ENCODE measurements around the gene SPIC. TPM values are rescaled to one million over a fixed set of nuclear protein-coding genes. Genes with fewer than 3 reads are reported as not detected.

SPIC gene
- polyA plus RNA-seq, 1 experiment, result not detected

DNA sequence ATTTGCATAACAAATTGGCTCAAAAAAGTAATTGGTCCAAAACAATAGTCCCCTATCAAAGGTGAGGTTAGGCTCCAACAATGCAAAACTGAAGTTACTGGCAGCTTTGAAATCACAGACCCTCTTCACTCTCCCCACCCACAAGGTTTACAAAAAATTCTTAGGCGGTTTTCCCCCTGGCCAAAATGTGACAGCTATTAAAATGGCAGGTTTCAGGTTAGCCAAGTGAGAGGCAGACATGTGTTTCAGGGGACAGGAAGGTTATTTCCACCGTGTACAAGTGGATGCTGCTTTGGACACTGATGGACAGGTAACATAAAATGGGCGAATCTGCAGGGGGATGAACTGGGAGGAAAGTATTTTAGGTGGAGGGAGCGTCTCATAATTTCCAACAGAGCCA is 888 bp upstream of the SPIC start:
- ChIA-PET POLR2A (no interaction called here), CTCF (no interaction called here)
- no peak for TF ChIP-seq CTCF (IDR thresholded peaks at IDR 0.05; ENCODE audit: low read depth, low read length)
- H3K27ac ChIP-seq (ENCODE audit: low read depth, low read length), result no peak overlapping the region
- H3K4me3 ChIP-seq (ENCODE audit: low read depth, low read length), result no peak overlapping the region
- H3K27me3 ChIP-seq (ENCODE audit: control insufficient read depth, insufficient read depth, low read length), result no peaks in the 10 kb centered on the region
- no peaks in the 10 kb centered on the region for H3K9me3 ChIP-seq (ENCODE audit: control insufficient read depth, insufficient read depth, low read length)
- DNase-seq (ENCODE audit: low read depth, low spot score), result no peak

DNA sequence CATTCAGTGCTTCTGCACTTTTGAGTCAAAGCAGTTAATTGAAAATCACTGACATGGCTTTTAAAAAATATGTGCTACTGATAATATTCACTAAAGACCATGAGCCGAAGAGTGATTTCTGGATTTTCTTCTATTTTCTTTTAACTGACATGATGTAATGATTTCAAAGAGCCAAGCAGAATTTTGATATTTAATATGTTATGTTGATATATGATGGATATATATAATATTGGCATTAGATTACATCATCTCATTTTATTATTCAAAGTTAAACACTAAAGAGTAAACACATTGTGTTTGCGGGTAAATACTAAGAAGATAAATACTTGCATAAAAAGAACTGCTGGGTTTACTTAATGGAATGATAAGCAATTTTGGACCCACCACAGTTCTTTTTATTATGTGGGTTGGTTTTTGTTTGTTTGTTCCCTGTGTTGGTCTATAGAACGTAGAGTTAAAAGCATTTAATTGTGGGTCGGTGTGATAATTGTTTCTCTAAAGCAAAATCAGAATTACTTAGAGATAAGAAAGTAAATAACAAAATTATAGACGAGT is 692 bp downstream of the SPIC start:
- DNase-seq (ENCODE audit: low read depth, low spot score), result no peak
- no peak for TF ChIP-seq CTCF (IDR thresholded peaks at IDR 0.05; ENCODE audit: low read depth, low read length)
- CTCF ChIA-PET, result no interaction called here
- Histone ChIP-seq H3K9me3 (ENCODE audit: control insufficient read depth, insufficient read depth, low read length) (no peaks in the 10 kb centered on the region), H3K4me3 (ENCODE audit: low read depth, low read length) (no peak overlapping the region), H3K27ac (ENCODE audit: low read depth, low read length) (no peak overlapping the region), H3K27me3 (ENCODE audit: control insufficient read depth, insufficient read depth, low read length) (no peaks in the 10 kb centered on the region)
- POLR2A ChIA-PET, result no interaction called here

GRCh38 chr12:101480849-101481248 is 5.7 kb downstream of the SPIC start:
- no peak for DNase-seq (ENCODE audit: low read depth, low spot score)
- no peak overlapping the region for H3K27ac ChIP-seq (ENCODE audit: low read depth, low read length)
- no peak for TF ChIP-seq CTCF (IDR thresholded peaks at IDR 0.05; ENCODE audit: low read depth, low read length)
- no peaks in the 10 kb centered on the region for H3K27me3 ChIP-seq (ENCODE audit: control insufficient read depth, insufficient read depth, low read length)
- no peaks in the 10 kb centered on the region; the same call in 1 of the 2 replicates for H3K9me3 ChIP-seq (ENCODE audit: control insufficient read depth, insufficient read depth, low read length)
- ChIA-PET CTCF (no interaction called here), POLR2A (no interaction called here)
- H3K4me3 ChIP-seq (ENCODE audit: low read depth, low read length), result no peak overlapping the region

DNA sequence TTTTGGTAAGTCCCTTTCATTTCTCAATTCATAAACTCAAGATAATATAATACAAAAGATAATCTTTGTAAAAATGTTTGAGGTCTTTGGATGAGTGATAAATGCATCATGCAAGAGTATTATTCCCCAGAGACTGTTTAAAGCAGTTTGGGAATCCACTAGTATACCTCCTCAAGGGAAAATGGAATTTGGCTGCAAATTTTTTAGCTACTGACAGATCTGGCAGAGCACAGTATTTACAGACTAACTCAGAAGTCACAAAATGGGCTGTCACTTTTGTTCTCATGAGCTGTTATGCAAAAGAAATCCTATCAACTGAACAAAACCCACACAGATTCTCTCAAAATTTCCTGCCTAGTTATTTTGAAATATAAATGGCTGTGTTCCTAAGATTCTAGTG is 9.9 kb downstream of the SPIC start:
- Histone ChIP-seq H3K9me3 (ENCODE audit: control insufficient read depth, insufficient read depth, low read length) (no peaks in the 10 kb centered on the region; the same call in 1 of the 2 replicates), H3K27ac (ENCODE audit: low read depth, low read length) (no peak overlapping the region), H3K4me3 (ENCODE audit: low read depth, low read length) (no peak overlapping the region), H3K27me3 (ENCODE audit: control insufficient read depth, insufficient read depth, low read length) (no peaks in the 10 kb centered on the region)
- ChIA-PET POLR2A (no interaction called here), CTCF (no interaction called here)
- no peak for DNase-seq (ENCODE audit: low read depth, low spot score)
- no peak for TF ChIP-seq CTCF (IDR thresholded peaks at IDR 0.05; ENCODE audit: low read depth, low read length)

- ChIA-PET POLR2A (no interaction called here), CTCF (no interaction called here)
- no peaks in the 10 kb centered on the region; the same call in 1 of the 2 replicates for H3K9me3 ChIP-seq (ENCODE audit: control insufficient read depth, insufficient read depth, low read length)
These were observed 13.3 kb downstream of the SPIC start for GRCh38 chr12:101488469-101488868.

More at GRCh38 chr12:101488469-101488868, 13.3 kb downstream of the SPIC start:
- H3K27me3 ChIP-seq (ENCODE audit: control insufficient read depth, insufficient read depth, low read length), result no peaks in the 10 kb centered on the region
- H3K4me3 ChIP-seq (ENCODE audit: low read depth, low read length), result no peak overlapping the region
- H3K27ac ChIP-seq (ENCODE audit: low read depth, low read length), result no peak overlapping the region
- DNase-seq (ENCODE audit: low read depth, low spot score), result no peak
- no peak for TF ChIP-seq CTCF (IDR thresholded peaks at IDR 0.05; ENCODE audit: low read depth, low read length)

All from AG04450 (cell line).